Measurements from ENCODE around the gene ATRIP.
A peak's percentile ranks its signal among the peaks of the same experiment; 100 is the strongest.

The ATRIP gene

DNA sequence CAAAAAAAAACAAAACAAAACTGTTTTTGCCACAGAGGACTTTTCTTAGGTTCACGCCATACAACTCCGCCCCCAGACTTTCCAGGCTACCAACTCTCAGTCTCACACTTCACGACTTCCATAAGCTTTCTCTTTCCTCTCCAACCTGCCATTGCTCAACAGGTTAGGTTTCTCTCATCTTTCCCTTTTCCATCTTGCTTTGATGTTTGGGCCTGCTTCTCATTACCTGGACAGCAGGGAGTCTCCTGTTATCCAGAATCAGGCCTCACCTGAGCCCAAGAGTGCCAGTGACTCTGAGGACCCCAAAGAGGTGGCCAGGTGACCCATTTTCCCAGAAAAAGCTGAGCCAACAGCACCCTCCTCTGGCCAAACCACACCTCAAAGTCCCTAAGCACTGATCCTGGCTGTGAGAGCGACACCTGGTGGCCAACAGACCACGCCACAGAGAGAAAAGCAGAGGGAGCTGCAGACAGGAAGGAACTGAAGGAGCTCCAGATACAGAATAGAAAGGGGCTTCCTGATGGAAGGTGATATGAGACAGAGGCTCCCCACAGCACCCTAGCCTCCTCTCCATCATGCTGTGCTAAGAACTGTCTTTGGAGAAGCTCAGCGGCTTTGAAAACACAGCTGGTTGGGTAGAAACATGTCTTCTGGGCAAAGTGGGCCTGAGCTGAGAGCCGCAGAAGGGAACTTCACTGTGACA is 10.6 kb upstream of the ATRIP start:
- Histone ChIP-seq H3K4me1 (ENCODE audit: control insufficient read depth, insufficient read depth, low read length) (no peaks in the 10 kb centered on the region), H3K27ac (ENCODE audit: extremely low read depth, low read depth, low read length) (no peak overlapping the region), H3K9me3 (ENCODE audit: control insufficient read depth, insufficient read depth, low read depth, low read length) (no peaks in the 10 kb centered on the region), H3K4me3 (ENCODE audit: low read depth, low read length) (no peak overlapping the region), H3K36me3 (ENCODE audit: control insufficient read depth in 2 of 2, insufficient read depth in 1 of 2, low read length in 2 of 2) (peaks cover 0 to 38% of the 10 kb centered on the region in 2 experiments; a peak in 1 of 3 replicates)
- ChIA-PET POLR2A (interaction anchor here (0.6 to 2.5 kb wide), 6 partner anchors 10 to 175 kb away, joined by 4 to 22 read pairs (median 4); partner anchors contain the start of genes ATRIP and PFKFB4), CTCF (interaction anchor here (0.5 to 5.9 kb wide), 93 partner anchors 10 to 1476 kb away, joined by 3 to 238 read pairs (median 5); partner anchors contain the start of genes ATRIP, CAMP, CDC25A and NME6)
- TF ChIP-seq ZNF660 (tag by site-specific recombination; IDR thresholded peaks at IDR 0.05) (peak; percentile 75; the same call in 1 of the 2 replicates), ZNF214 (tag by site-specific recombination; IDR thresholded peaks at IDR 0.05; ENCODE audit: borderline replicate concordance) (no peak), ZNF654 (tag by site-specific recombination; IDR thresholded peaks at IDR 0.05; ENCODE audit: low read depth) (peak; percentile 98), TCF7L2 (IDR thresholded peaks at IDR 0.05; ENCODE audit: borderline replicate concordance, low read depth, low read length) (no peak), ZBTB48 (tag by site-specific recombination; IDR thresholded peaks at IDR 0.05) (peak; percentile 40; the same call in 1 of the 2 replicates), ZNF629 (tag by site-specific recombination; IDR thresholded peaks at IDR 0.05) (peak; percentile 43; the same call in 1 of the 2 replicates), PRDM1 (tag by site-specific recombination; IDR thresholded peaks at IDR 0.05) (peak; percentile 91), ZFP37 (tag by site-specific recombination; IDR thresholded peaks at IDR 0.05) (peak; percentile 66; the same call in 1 of the 2 replicates), ZNF335 (tag by site-specific recombination; conservative IDR thresholded peaks at IDR 0.05) (peak; percentile 86), KLF16 (tag by site-specific recombination; IDR thresholded peaks at IDR 0.05) (no peak), ZNF510 (tag by site-specific recombination; IDR thresholded peaks at IDR 0.05; ENCODE audit: insufficient replicate concordance) (no peak), EGR2 (tag by site-specific recombination; IDR thresholded peaks at IDR 0.05; ENCODE audit: low read depth) (no peak), ZSCAN30 (tag by site-specific recombination; IDR thresholded peaks at IDR 0.05) (peak; percentile 63; the same call in 1 of the 2 replicates), ZNF580 (tag by site-specific recombination; IDR thresholded peaks at IDR 0.05) (peak; percentile 51; the same call in 1 of the 2 replicates), ZNF571 (tag by site-specific recombination; IDR thresholded peaks at IDR 0.05) (no peak), ZNF2 (tag by site-specific recombination; IDR thresholded peaks at IDR 0.05) (peak; percentile 99), ZNF416 (tag by site-specific recombination; IDR thresholded peaks at IDR 0.05) (no peak), ZEB2 (tag by site-specific recombination; IDR thresholded peaks at IDR 0.05) (peak; percentile 40; the same call in 1 of the 2 replicates), ZBTB8A (tag by site-specific recombination; IDR thresholded peaks at IDR 0.05) (0 out of 2 replicates have a peak, but pooled peaks have one; percentile 16)
- TF ChIP-seq, protein P1, sequence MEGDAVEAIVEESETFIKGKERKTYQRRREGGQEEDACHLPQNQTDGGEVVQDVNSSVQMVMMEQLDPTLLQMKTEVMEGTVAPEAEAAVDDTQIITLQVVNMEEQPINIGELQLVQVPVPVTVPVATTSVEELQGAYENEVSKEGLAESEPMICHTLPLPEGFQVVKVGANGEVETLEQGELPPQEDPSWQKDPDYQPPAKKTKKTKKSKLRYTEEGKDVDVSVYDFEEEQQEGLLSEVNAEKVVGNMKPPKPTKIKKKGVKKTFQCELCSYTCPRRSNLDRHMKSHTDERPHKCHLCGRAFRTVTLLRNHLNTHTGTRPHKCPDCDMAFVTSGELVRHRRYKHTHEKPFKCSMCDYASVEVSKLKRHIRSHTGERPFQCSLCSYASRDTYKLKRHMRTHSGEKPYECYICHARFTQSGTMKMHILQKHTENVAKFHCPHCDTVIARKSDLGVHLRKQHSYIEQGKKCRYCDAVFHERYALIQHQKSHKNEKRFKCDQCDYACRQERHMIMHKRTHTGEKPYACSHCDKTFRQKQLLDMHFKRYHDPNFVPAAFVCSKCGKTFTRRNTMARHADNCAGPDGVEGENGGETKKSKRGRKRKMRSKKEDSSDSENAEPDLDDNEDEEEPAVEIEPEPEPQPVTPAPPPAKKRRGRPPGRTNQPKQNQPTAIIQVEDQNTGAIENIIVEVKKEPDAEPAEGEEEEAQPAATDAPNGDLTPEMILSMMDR (tag by site-specific recombination; IDR thresholded peaks at IDR 0.05): peak; percentile 93

DNA sequence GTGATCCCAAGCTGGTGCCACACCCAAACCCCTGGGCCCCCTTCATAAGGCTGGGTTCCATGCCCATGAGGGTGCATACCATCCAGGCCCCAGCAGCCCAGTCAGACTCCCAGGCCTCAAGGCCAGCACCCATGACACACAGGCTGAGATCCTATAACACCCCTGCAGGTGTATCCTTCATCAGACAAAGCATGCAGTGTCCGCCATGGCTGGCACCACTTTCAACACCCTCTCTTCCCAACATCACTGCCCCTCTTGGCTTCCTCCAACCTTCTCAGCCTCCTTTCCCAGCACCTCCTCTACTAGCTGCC is 10.1 kb upstream of the ATRIP start:
- Histone ChIP-seq H3K4me1 (ENCODE audit: control insufficient read depth, insufficient read depth, low read length) (no peaks in the 10 kb centered on the region), H3K36me3 (ENCODE audit: control insufficient read depth in 2 of 2, insufficient read depth in 1 of 2, low read length in 2 of 2) (peaks cover under 1 to 34% of the 10 kb centered on the region in 2 experiments; a peak in 1 of 3 replicates), H3K9me3 (ENCODE audit: control insufficient read depth, insufficient read depth, low read depth, low read length) (no peaks in the 10 kb centered on the region), H3K27ac (ENCODE audit: extremely low read depth, low read depth, low read length) (no peak overlapping the region), H3K4me3 (ENCODE audit: low read depth, low read length) (no peak overlapping the region)
- CTCF ChIA-PET: interaction anchor here (0.5 to 5.9 kb wide), 86 partner anchors 10 to 1402 kb away, joined by 3 to 238 read pairs (median 6); partner anchors contain the start of genes ATRIP, CAMP, CDC25A and NME6
- POLR2A ChIA-PET: interaction anchor here (1.0 to 2.5 kb wide), 5 partner anchors 10 to 120 kb away, joined by 4 to 22 read pairs (median 5); partner anchors contain the start of genes ATRIP and PFKFB4
- TF ChIP-seq ZNF639 (tag by site-specific recombination; IDR thresholded peaks at IDR 0.05) (no peak), GLI2 (tag by site-specific recombination; IDR thresholded peaks at IDR 0.05; ENCODE audit: borderline replicate concordance, low read depth) (no peak), ZBTB26 (tag by site-specific recombination; optimal IDR thresholded peaks at IDR 0.05) (no peak), ZBTB7A (tag by site-specific recombination; IDR thresholded peaks at IDR 0.05; ENCODE audit: low read depth) (no peak), ZFHX2 (tag by site-specific recombination; conservative IDR thresholded peaks at IDR 0.05) (no peak), ZNF600 (tag by site-specific recombination; IDR thresholded peaks at IDR 0.05) (no peak), ZNF132 (tag by site-specific recombination; IDR thresholded peaks at IDR 0.05; ENCODE audit: borderline replicate concordance) (no peak), ZNF391 (tag by site-specific recombination; IDR thresholded peaks at IDR 0.05; ENCODE audit: borderline replicate concordance, low read depth) (no peak)
- TF ChIP-seq, protein P2, sequence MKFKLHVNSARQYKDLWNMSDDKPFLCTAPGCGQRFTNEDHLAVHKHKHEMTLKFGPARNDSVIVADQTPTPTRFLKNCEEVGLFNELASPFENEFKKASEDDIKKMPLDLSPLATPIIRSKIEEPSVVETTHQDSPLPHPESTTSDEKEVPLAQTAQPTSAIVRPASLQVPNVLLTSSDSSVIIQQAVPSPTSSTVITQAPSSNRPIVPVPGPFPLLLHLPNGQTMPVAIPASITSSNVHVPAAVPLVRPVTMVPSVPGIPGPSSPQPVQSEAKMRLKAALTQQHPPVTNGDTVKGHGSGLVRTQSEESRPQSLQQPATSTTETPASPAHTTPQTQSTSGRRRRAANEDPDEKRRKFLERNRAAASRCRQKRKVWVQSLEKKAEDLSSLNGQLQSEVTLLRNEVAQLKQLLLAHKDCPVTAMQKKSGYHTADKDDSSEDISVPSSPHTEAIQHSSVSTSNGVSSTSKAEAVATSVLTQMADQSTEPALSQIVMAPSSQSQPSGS (tag by site-specific recombination; IDR thresholded peaks at IDR 0.05; ENCODE audit: low read depth): no peak
